Endothelial cell of umbilical vein (primary cell): ENCODE data around the gene TIFAB. TPM values are rescaled to one million over a fixed set of nuclear protein-coding genes. Genes with fewer than 3 reads are reported as not detected.

Experiments used
- BruUV-seq: library from RNA; stranded (reverse); fragments of 400-500 nt; replicated peaks from 2 replicates; lab custom pipeline; 2021; lab: Mats Ljungman, UMichigan
- CTCF ChIA-PET: fragments of 300-600, 350-600 bp; sonication (Branson Sonifier 250); formaldehyde crosslinking; loops from one replicate; lab custom pipeline; 2021; ENCODE audit warnings: antibody characterized with exemption, inconsistent platforms; lab: Charles Lee
- POLR2A ChIA-PET: fragments of 300-600, 350-600 bp; sonication (Branson Sonifier 250); formaldehyde crosslinking; loops from one replicate; lab custom pipeline; 2021; ENCODE audit warnings: antibody characterized with exemption, inconsistent platforms; lab: Charles Lee
- DNase-seq: peaks from one replicate; pipeline ENCODE4 v3.0.0-alpha.2; 2011; ENCODE audit warnings: low read depth, low spot score
- FAIRE-seq: peaks from 2 replicates; lab custom pipeline; 2011; peaks lifted over from hg19 to GRCh38; lab: Jason Lieb, UNC
- H2AFZ ChIP-seq: 2 replicates; pipeline ENCODE4 v1.6.0; 2012; ENCODE audit warnings: low read depth, low read length, control low read depth, inconsistent platforms
- H3K27ac ChIP-seq: 2 replicates; pipeline ENCODE4 v1.5.1; 2011; ENCODE audit warnings: low read depth, mild to moderate bottlenecking, control low read depth, low read length, moderate library complexity; ENCODE audit not compliant: insufficient read depth
- H3K27me3 ChIP-seq, 2 experiments: 2 replicates each; pipeline versions ENCODE4 v1.6.0 to v1.6.1; 2011; ENCODE audit warnings: low read length in 2 of 2, mixed read lengths in 1 of 2; ENCODE audit not compliant: control insufficient read depth in 2 of 2, insufficient read depth in 2 of 2
- H3K36me3 ChIP-seq, 2 experiments: 2 replicates in 1 of 2; 3 replicates in 1 of 2; pipeline ENCODE4 v1.5.1; 2011; ENCODE audit warnings: low read length in 2 of 2, mild to moderate bottlenecking in 1 of 2, moderate library complexity in 1 of 2; ENCODE audit not compliant: control insufficient read depth in 2 of 2, insufficient read depth in 2 of 2; ENCODE audit errors: extremely low read depth in 1 of 2
- H3K4me1 ChIP-seq: 3 replicates; pipeline ENCODE4 v1.5.1; 2011; ENCODE audit warnings: mild to moderate bottlenecking, low read length; ENCODE audit not compliant: control insufficient read depth, insufficient read depth; ENCODE audit errors: extremely low read depth
- H3K4me2 ChIP-seq: 2 replicates; pipeline ENCODE4 v1.6.1; 2011; ENCODE audit warnings: low read length, control low read depth, mixed read lengths; ENCODE audit not compliant: insufficient read depth
- H3K4me3 ChIP-seq, 3 experiments: fragments of 200-600 bp in 1 of 3; sonication (generic), shearing (Covaris generic) in 1 of 3; replicated peaks in 1 of 3; 2 replicates each; pipeline ENCODE4 v1.5.1; 2011 to 2016; ENCODE audit warnings: control low read depth in 3 of 3, low read length in 3 of 3, mild to moderate bottlenecking in 2 of 3, inconsistent platforms in 1 of 3, low read depth in 1 of 3, moderate library complexity in 1 of 3; ENCODE audit not compliant: insufficient read depth in 1 of 3
- H3K79me2 ChIP-seq: 2 replicates; pipeline ENCODE4 v1.6.0; 2012; ENCODE audit warnings: low read length, inconsistent platforms; ENCODE audit not compliant: control insufficient read depth, insufficient read depth
- H3K9ac ChIP-seq: replicated peaks from 2 replicates; pipeline ENCODE3; 2011; ENCODE audit warnings: low read length, control low read depth; ENCODE audit not compliant: insufficient read depth; ENCODE audit errors: extremely low read depth
- H3K9me1 ChIP-seq: replicated peaks from 3 replicates; pipeline ENCODE4 v1.6.0; 2011; ENCODE audit warnings: mild to moderate bottlenecking, low read length; ENCODE audit not compliant: control insufficient read depth, insufficient read depth; ENCODE audit errors: extremely low read depth
- H3K9me3 ChIP-seq: replicated peaks from 2 replicates; pipeline ENCODE4 v1.5.1; 2012; ENCODE audit warnings: low read length, inconsistent platforms; ENCODE audit not compliant: control insufficient read depth, insufficient read depth
- H4K20me1 ChIP-seq: replicated peaks from 2 replicates; pipeline ENCODE3; 2011; ENCODE audit warnings: mild to moderate bottlenecking, low read length; ENCODE audit not compliant: control insufficient read depth, insufficient read depth; ENCODE audit errors: extremely low read depth
- MYC ChIP-seq: IDR thresholded peaks from one replicate; pipeline ENCODE4 v1.6.1; 2011; ENCODE audit warnings: mild to moderate bottlenecking, low read depth, low read length
- dilution Hi-C: fragments of 300-500 bp; cut with MboI; formaldehyde crosslinking; loops from one replicate; pipeline ENCODE4 v1.15.0; 2019; ENCODE audit warnings: low sequenced_read_pairs; ENCODE audit not compliant: extremely low pct_ligation_motif_present
- intact Hi-C: fragments of 100-400 bp; cut with micrococcal nuclease; formaldehyde crosslinking; loops from one replicate; pipeline ENCODE4 v1.10.0; 2022
- polyA plus RNA-seq, 4 experiments: library from polyadenylated mRNA; depleted of rRNA in 3 of 4; stranded (reverse) in 3 of 4; unstranded in 1 of 4; fragments of >200 nt; gene quantifications; 2 replicates each; pipeline versions ENCODE4 v1.2.1 to v1.2.3, GENCODE V29; 2011 to 2012; ENCODE audit warnings: missing spikeins in 1 of 4
- total RNA-seq: library from RNA; stranded (reverse); gene quantifications from 2 replicates; pipeline ENCODE4 v1.2.3, GENCODE V29; 2021
- TF ChIP-seq, protein P1 (sequence below), 2 donors: IDR thresholded peaks; 1 replicate in 1 of 2; 2 replicates in 1 of 2; pipeline ENCODE4 v1.5.1; 2011; ENCODE audit warnings: low read length in 2 of 2, mild to moderate bottlenecking in 2 of 2, moderate library complexity in 2 of 2, control low read depth in 1 of 2, inconsistent platforms in 1 of 2, low read depth in 1 of 2; ENCODE audit not compliant: insufficient read depth in 1 of 2; ENCODE audit errors: extremely low read depth in 1 of 2

TIFAB gene
- total and polyA plus RNA-seq, 2 donors (not counting 3 experiments of a cell fraction or from before 2014, with no cell fraction given), result not detected

- TF ChIP-seq, protein P1, sequence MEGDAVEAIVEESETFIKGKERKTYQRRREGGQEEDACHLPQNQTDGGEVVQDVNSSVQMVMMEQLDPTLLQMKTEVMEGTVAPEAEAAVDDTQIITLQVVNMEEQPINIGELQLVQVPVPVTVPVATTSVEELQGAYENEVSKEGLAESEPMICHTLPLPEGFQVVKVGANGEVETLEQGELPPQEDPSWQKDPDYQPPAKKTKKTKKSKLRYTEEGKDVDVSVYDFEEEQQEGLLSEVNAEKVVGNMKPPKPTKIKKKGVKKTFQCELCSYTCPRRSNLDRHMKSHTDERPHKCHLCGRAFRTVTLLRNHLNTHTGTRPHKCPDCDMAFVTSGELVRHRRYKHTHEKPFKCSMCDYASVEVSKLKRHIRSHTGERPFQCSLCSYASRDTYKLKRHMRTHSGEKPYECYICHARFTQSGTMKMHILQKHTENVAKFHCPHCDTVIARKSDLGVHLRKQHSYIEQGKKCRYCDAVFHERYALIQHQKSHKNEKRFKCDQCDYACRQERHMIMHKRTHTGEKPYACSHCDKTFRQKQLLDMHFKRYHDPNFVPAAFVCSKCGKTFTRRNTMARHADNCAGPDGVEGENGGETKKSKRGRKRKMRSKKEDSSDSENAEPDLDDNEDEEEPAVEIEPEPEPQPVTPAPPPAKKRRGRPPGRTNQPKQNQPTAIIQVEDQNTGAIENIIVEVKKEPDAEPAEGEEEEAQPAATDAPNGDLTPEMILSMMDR (IDR thresholded peaks at IDR 0.05; ENCODE audit: extremely low read depth in 1 of 2, insufficient read depth in 1 of 2, low read depth in 1 of 2, low read length in 2 of 2), result peak; percentile 90 to 91
- no peak for TF ChIP-seq MYC
- no peak overlapping the region for H3K9ac ChIP-seq
- no peaks in the 10 kb centered on the region for H3K9me3 ChIP-seq
- no TSS peak for BruUV-seq
- H3K27me3 ChIP-seq, result peaks cover 17 to 22% of the 10 kb centered on the region in 2 experiments
- H3K4me2 ChIP-seq, result no peak overlapping the region
- no peaks in the 10 kb centered on the region for H3K36me3 ChIP-seq
- H3K4me1 ChIP-seq, result no peaks in the 10 kb centered on the region
- ChIA-PET CTCF (interaction anchor here (0.6 to 21.5 kb wide), 31 partner anchors 9 to 372 kb away, joined by 3 to 664 read pairs (median 5); partner anchors contain the start of gene DCANP1), POLR2A (interaction anchor here (1.2 kb wide), 1 partner anchor 94 kb away, joined by 3 read pairs; no protein-coding TSS in a partner anchor)
- H3K9me1 ChIP-seq, result no peaks in the 10 kb centered on the region
- H3K79me2 ChIP-seq, result no peaks in the 10 kb centered on the region
- no peak overlapping the region for H3K27ac ChIP-seq
- FAIRE-seq (peak; percentile 59), DNase-seq (peak; percentile 50)
- dilution Hi-C loops (loop anchor here (25.0 kb wide), 1 partner anchor 105 kb away; no protein-coding TSS in a partner anchor), intact Hi-C loops (loop anchor here (1.0 kb wide), 1 partner anchor 109 kb away; no protein-coding TSS in a partner anchor)
- H4K20me1 ChIP-seq, result no peaks in the 10 kb centered on the region
- no peak overlapping the region for H2AFZ ChIP-seq
- no peak overlapping the region for H3K4me3 ChIP-seq
These were observed 5.4 kb upstream of the TIFAB start for GRCh38 chr5:135457424-135458071.
